GM12873 (cell line): ENCODE results near the gene PDZRN3.

Source experiments
- CTCF ChIP-seq: IDR thresholded peaks from 2 replicates; pipeline ENCODE4 v1.5.1; 2012; ENCODE audit warnings: low read depth, mild to moderate bottlenecking, moderate library complexity, low read length, control low read depth; ENCODE audit not compliant: insufficient read depth; ENCODE audit errors: missing control alignments

The PDZRN3 gene

DNA sequence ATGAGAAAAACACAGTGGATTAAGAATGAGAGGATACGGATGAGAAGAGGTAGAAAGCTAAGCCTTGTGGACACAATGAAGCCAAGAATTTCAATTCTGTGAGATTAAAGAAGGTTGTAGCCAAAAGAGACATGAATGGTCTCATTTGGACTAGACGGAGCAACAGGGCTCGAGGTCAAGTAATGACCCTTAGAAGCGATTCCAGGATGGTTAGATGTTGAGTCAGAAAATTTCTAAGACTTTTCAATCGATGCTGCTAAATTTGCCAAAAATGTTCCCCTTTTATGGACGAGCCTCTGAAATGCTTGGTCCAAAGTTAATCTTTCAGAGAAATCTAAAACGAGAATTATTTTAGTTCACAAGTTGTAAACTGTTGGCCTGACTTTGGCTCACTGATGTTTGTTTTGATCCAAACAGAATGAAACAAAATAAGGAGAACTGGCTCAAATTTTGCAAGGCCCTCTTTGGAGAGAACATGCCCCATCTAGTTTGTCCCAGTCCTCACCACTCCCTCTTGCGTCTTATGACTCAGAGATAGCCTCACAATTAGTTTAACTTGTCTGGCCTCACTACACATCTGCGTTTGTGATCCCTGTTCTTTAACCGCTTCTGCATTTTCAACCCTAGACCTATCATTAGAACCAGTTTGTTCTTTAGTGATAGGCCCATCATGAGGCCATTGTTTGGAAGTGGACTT lies 235.5 kb downstream of the PDZRN3 start:
- no peak for TF ChIP-seq CTCF

- no peak for TF ChIP-seq CTCF
Measured at GRCh38 chr3:73385568-73385967, 239.2 kb downstream of the PDZRN3 start.

DNA sequence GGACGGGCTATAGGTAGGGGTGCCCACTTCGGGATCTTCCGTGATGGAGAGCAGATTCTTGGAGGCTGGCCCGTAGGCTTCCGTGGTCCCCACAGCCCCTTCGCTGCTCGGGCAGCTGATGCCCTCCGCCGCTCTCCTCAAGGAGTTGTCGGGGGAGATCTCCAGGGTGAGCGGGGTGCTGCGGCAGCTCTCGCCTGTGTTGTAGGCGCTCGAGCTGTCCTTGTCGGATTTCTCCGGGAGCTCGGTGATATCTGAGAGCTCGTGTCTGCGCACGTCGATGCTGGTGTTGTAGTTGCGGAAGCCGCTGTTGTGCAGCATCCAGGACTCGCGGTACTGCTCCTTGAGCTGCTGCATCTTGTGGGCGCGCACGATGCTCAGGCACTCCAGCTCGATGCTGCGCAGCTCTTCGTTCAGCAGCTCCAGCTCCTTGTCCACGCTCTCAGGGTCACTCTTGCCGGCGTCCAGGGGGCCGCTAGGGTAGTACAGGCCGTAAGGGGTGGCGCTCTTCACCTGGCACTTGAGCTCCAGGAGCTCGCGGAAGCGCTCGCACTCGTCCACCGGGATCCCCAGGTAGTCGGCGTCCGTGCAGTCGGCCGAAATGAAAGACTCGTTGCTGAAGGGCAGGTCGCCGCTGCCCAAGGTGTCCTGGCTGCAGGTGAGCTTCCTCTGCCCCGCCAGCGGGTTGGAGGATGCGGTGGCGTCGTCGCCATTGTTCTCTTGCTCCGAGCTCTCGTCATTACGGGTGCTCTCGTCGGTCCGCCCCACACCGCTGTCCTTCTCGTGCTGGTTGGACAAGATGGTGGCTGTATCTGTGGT lies 240.4 kb downstream of the PDZRN3 start:
- TF ChIP-seq CTCF: no peak

- no peak for TF ChIP-seq CTCF
Measured at GRCh38 chr3:73383470-73384049, 241.2 kb downstream of the PDZRN3 start.

DNA sequence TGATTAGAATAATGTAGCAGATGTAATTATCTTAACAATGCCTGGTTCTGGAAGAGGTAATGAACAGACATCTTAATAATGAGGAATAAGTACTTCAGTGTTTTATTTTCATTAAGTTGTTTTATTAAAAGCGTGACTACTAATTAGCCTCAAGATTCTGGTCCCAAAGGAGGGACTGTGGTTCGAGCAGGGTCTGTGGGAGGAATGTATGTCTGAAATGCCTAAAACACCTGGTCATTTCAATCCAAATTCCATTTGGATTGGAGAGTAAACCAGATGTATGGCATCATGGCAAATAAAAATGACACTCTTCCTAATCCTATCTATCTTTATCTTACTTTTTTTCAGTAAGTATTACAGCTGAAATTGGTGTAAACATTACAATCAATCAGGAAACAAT lies 243.2 kb downstream of the PDZRN3 start:
- no peak for TF ChIP-seq CTCF

GRCh38 chr3:73380735-73381532 lies 243.8 kb downstream of the PDZRN3 start:
- no peak for TF ChIP-seq CTCF
